Stimulated activated naive CD8-positive, alpha-beta T cell treated with anti-CD3 and anti-CD28 coated beads, Interleukin-15, amount 100 ng/mL, for 72 hours (primary cell): ENCODE results near the gene SH3D21.

Experiments used
- ATAC-seq: fragments of 150-1000 bp; cut with Tn5 transposase; 2 replicates; pipeline ENCODE4 v1.10.0; 2021; ENCODE audit warnings: mild to moderate bottlenecking, moderate library complexity
- DNase-seq, 2 donors: peaks; one replicate each; pipeline ENCODE4 v3.0.0; 2021 to 2022
- H3K27ac Mint-ChIP-seq, 2 donors: one replicate each; pipeline ENCODE4 v1.8.0; 2022; ENCODE audit warnings: mild to moderate bottlenecking in 2 of 2, mixed read lengths in 2 of 2, moderate library complexity in 2 of 2
- H3K27me3 Mint-ChIP-seq: one replicate; pipeline ENCODE4 v1.8.0; 2022; ENCODE audit warnings: mixed read lengths
- H3K4me1 Mint-ChIP-seq: one replicate; pipeline ENCODE4 v1.8.0; 2022; ENCODE audit warnings: mild to moderate bottlenecking, mixed read lengths
- H3K4me3 Mint-ChIP-seq, 2 donors: one replicate each; pipeline ENCODE4 v1.8.0; 2022; ENCODE audit warnings: mild to moderate bottlenecking in 2 of 2, mixed read lengths in 2 of 2, moderate library complexity in 1 of 2
- H3K9me3 Mint-ChIP-seq, 2 donors: one replicate each; pipeline ENCODE4 v1.8.0; 2022; ENCODE audit warnings: mixed read lengths in 2 of 2

The SH3D21 gene

DNA sequence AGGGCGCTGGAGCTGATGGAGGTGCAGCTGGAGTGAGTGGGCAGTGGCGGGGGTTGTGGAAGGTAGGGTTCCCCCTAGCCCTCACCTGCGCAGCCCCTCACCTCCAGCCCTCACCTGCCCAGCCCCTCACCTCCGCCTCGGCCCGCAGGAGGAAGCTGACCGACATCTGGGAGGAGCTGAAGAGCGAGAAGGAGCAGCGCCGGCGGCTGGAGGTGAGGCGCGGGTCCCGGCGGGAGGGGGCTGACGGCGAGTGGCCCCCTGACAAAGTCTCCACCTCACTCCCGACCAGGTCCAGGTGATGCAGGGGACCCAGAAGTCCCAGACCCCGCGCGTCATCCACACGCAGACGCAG is 14.6 kb downstream of the SH3D21 start:
- peaks cover 12% of the 10 kb centered on the region for H3K27me3 Mint-ChIP-seq
- H3K27ac Mint-ChIP-seq: peak overlapping the region; percentile 68 to 70
- H3K9me3 Mint-ChIP-seq: no peaks in the 10 kb centered on the region
- peak in 1 of 2 donors; percentile 21 for DNase-seq
- no peak for ATAC-seq
- H3K4me3 Mint-ChIP-seq: peak overlapping the region; percentile 77 to 89
- peaks cover 32% of the 10 kb centered on the region for H3K4me1 Mint-ChIP-seq

DNA sequence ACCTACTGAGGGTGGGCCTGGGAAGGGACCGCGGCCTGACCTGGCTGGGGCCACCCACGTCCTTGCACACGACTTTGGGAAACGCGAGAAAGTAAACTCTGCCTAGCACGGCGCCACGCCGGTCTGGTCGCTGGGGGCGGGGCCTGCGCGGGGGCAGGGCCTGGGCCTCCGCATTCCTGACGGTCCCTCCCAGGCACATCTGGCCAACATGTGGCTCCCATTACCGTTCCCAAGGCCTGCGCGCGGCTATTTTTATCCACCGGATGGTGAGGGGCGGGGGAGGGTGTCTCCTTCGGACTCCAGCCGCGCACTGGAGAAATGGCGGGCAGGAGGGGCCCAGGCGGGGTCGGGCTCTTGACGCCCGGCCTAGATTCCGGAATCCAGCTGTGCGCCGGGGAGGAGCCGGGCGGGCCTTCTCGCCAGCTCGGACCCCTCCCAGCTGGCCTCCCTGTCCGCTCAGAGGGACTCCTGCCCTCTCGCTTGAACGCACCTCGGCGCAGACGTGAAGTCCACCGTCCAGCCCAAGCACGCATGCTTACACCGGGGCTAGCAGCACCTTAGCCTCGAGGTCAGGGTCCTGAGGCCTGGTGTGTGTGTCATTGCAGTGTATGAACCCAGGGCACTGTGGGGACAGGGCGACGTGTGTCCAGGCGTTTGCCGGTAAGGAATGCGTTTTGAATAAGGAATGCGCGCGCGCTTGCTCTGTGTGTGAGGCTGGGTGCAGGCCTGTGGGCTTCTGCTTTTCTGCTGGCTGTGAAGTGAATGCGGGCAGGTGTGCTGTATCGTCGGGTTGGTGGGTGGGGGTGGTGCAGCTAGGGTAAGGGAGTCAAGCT is 15.2 kb downstream of the SH3D21 start:
- peak overlapping the region; percentile 77 to 89 for H3K4me3 Mint-ChIP-seq
- peak; percentile 18 for ATAC-seq
- peak; percentile 17 to 21 for DNase-seq
- H3K27me3 Mint-ChIP-seq: peaks cover 18% of the 10 kb centered on the region
- H3K4me1 Mint-ChIP-seq: peaks cover 38% of the 10 kb centered on the region
- no peaks in the 10 kb centered on the region for H3K9me3 Mint-ChIP-seq
- H3K27ac Mint-ChIP-seq: no peak overlapping the region

DNA sequence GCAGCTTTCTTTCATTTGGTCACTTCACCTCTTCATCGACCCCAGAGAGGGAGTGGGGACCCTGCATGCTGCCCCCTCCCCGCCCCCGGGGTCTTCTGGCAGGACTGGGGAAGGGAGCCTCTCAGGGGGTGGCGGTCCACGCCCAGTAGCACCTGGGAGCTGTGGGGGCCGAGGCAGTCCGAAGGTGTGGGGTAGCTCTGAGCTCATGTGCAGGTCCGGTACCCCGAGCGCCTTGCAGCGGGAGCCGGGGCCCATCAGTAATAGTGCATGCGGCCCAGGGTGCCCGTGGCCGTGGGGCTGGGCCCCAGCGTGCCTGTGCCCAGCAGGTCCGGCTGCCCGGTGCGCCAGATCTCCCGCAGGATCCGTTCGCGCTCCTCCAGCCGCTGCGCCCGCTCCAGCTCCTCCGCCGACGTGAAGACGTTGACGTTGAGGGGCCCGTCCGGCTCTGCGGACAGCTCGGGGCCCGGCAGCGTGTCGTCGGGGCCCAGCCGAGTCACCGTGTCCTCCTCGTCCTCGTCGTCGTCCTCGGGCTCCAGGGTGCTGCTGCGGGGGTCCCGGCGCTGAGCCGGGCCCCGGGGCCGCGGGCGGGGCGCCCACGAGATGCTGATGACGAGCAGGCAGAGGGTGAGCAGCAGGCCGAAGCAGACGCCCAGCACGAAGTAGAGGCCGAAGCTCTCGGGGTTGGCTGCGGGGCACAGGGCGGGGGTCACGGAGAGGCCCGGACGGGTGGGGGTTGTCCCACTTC is 16.0 kb downstream of the SH3D21 start:
- peaks cover 27% of the 10 kb centered on the region for H3K27me3 Mint-ChIP-seq
- peak overlapping the region; percentile 76 to 89 for H3K4me3 Mint-ChIP-seq
- DNase-seq (peak in 1 of 2 donors; percentile 13), ATAC-seq (peak; percentile 21)
- no peak overlapping the region for H3K27ac Mint-ChIP-seq
- H3K9me3 Mint-ChIP-seq: no peaks in the 10 kb centered on the region
- peaks cover 46% of the 10 kb centered on the region for H3K4me1 Mint-ChIP-seq

DNA sequence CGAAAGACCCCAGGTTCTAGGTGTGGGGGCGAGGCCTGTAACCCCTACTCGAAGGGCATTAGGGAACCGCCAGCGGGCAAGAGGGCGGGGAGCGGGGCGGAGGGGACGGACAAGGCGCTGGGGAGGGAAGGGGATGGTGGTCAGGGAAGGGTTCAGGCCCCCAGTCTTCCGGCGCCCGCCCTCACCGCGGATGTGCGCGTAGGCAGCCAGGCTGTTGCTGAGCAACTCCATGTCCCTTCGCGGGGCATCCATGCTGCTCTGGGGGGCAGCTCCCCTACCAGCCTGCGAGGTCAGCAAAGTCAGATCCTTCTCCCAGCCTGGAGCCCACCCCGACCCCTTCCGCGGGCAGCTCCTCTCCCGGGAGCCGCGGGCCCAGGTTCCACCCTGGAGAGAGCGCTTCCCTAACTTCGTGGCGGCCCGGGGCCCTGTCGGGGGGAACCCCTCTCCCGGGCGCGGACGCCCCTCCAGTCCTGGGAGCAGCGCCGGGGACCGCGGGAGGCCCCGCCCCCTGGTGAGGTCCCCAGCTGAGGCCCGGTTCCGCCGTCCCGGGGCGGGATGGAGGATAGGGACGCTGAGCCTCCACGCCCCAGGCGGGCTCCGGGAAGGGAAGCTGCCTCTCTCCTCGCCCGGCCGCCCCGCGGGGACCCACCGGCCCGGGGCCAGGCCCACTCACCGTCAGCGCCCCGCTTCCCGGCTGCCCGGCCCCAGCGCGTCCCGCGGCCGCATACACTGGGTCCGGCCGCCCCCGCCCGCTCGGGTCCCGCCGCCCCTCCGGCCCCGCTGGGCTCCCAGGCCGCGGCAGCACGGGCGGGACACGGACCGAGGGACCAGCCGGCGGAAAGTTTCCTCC is 16.8 kb downstream of the SH3D21 start:
- no peaks in the 10 kb centered on the region for H3K9me3 Mint-ChIP-seq
- peaks cover 51% of the 10 kb centered on the region for H3K4me1 Mint-ChIP-seq
- H3K27me3 Mint-ChIP-seq: peaks cover 34% of the 10 kb centered on the region
- H3K4me3 Mint-ChIP-seq: peak overlapping the region; percentile 76 to 87
- ATAC-seq (peak; percentile 73), DNase-seq (peak; percentile 46 to 61)
- H3K27ac Mint-ChIP-seq: no peak overlapping the region

DNA sequence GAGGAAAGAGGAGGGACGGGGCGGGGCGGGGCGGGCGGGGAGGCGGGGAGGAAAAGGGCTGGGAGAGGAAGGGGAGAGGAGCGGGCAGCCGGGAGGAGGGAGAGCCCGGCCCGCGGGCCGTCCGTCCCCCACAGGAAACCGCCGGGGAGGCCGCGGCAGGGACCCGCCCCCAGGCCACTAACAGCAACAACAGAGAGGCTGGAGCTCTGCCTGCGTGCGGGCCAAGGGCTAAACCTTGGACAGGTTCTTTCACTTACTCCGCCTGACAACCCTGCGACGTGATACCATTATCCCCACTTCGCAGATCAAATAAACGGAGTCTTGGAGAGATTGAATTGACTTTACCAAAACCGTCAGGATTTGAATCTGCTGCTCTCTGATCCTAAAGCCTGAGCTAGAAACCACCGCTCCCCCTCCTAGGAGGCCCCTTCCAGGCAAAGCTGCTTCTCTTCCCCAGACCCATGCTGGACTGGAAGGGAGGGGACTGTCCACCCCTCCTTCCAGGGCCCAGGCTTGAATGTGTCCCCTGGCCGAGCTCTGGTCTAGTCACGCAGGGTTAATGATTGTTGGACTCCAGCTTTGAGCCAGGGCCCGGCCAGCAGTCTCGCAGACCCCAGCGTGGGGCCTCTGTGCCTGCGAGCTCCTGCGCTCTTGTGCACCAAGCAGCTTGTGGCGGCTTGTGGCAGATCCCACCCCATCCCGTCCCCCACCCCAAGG is 17.6 kb downstream of the SH3D21 start, which contains the start of gene EVA1B:
Gene EVA1B (minus strand): TSS at position 10 of the 717 bp plus-strand sequence. CDS start 608 bp downstream, outside the sequence.
- peak within 1 kb of the TSS in 1 of 2 donors; percentile 67 for H3K27ac Mint-ChIP-seq
- ATAC-seq: peak; percentile 56
- peaks cover 51% of the 10 kb centered on the region for H3K4me1 Mint-ChIP-seq
- peaks cover 34% of the 10 kb centered on the region for H3K27me3 Mint-ChIP-seq
- peak within 1 kb of the TSS; percentile 76 to 87 for H3K4me3 Mint-ChIP-seq
- H3K9me3 Mint-ChIP-seq: no peaks in the 10 kb centered on the region
- peak; percentile 36 to 42 for DNase-seq

GRCh38 chr1:36324353-36324703 is 18.2 kb downstream of the SH3D21 start:
- Mint-ChIP-seq H3K9me3 (no peaks in the 10 kb centered on the region), H3K27me3 (peaks cover 34% of the 10 kb centered on the region), H3K4me3 (peak overlapping the region; percentile 76 to 87), H3K27ac (no peak overlapping the region), H3K4me1 (peaks cover 51% of the 10 kb centered on the region)
- ATAC-seq (no peak), DNase-seq (no peak)

GRCh38 chr1:36326499-36326898 is 20.3 kb downstream of the SH3D21 start:
- ATAC-seq: no peak
- no peaks in the 10 kb centered on the region for H3K9me3 Mint-ChIP-seq
- H3K27me3 Mint-ChIP-seq: peaks cover 27% of the 10 kb centered on the region
- H3K4me3 Mint-ChIP-seq: no peak overlapping the region
- H3K4me1 Mint-ChIP-seq: peaks cover 38% of the 10 kb centered on the region
- no peak overlapping the region for H3K27ac Mint-ChIP-seq
- no peak for DNase-seq

GRCh38 chr1:36327421-36328087 is 21.4 kb downstream of the SH3D21 start:
- peaks cover 27% of the 10 kb centered on the region for H3K27me3 Mint-ChIP-seq
- H3K9me3 Mint-ChIP-seq: no peaks in the 10 kb centered on the region
- ATAC-seq (peak; percentile 20), DNase-seq (no peak)
- H3K4me3 Mint-ChIP-seq: no peak overlapping the region
- H3K27ac Mint-ChIP-seq: no peak overlapping the region
- H3K4me1 Mint-ChIP-seq: peaks cover 32% of the 10 kb centered on the region

GRCh38 chr1:36328088-36328480 is 21.9 kb downstream of the SH3D21 start:
- no peak overlapping the region for H3K27ac Mint-ChIP-seq
- H3K9me3 Mint-ChIP-seq: no peaks in the 10 kb centered on the region
- H3K4me3 Mint-ChIP-seq: no peak overlapping the region
- ATAC-seq (no peak), DNase-seq (no peak)
- peaks cover 27% of the 10 kb centered on the region for H3K27me3 Mint-ChIP-seq
- H3K4me1 Mint-ChIP-seq: peaks cover 32% of the 10 kb centered on the region

DNA sequence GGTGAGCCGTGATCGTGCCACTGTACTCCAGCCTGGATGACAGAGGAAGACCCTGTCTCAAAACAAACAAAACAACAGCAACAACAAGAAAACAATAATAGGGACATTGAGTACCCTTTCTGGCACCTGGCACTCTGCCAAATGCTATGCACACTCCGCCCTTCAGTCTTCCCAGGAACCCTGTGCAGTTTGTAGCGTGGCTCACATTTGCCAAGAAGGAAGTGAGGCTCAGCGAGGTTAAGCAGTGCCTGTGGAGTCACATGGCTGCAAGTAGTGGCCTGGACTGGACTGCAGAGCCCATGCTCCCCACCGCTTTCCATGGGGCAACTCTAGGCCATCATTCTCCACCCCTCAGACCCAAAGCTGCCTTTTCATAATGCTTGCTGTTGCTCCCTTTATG is 22.5 kb downstream of the SH3D21 start:
- no peak for DNase-seq
- Mint-ChIP-seq H3K27ac (no peak overlapping the region), H3K4me1 (peaks cover 31% of the 10 kb centered on the region), H3K9me3 (no peaks in the 10 kb centered on the region), H3K4me3 (no peak overlapping the region), H3K27me3 (peaks cover 27% of the 10 kb centered on the region)
- no peak for ATAC-seq

DNA sequence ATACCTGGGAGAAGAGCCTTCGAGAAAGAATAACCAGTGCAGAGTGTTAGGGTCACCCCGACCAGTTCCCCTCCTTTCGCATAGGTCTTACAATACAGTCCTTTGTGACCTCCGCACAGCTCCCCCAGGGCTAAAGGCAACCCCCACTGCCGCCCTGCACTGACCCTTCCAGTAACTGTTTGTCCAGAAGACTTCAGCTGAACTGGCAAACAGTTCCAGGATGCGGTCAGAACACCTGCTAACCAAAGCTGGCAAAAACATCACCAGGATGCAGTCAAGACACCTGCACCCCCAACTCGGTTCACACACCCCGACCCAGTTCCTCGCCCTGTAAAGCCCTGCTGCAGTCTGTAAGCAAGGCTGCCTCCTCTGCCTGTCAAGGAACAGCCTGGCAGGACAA is 23.6 kb downstream of the SH3D21 start:
- H3K4me1 Mint-ChIP-seq: peaks cover 20% of the 10 kb centered on the region
- no peak for ATAC-seq
- H3K4me3 Mint-ChIP-seq: no peak overlapping the region
- H3K27ac Mint-ChIP-seq: no peak overlapping the region
- H3K9me3 Mint-ChIP-seq: no peaks in the 10 kb centered on the region
- peaks cover 27% of the 10 kb centered on the region for H3K27me3 Mint-ChIP-seq
- no peak for DNase-seq

- no peak for DNase-seq
- no peak overlapping the region for H3K4me3 Mint-ChIP-seq
- no peak for ATAC-seq
- H3K9me3 Mint-ChIP-seq: no peaks in the 10 kb centered on the region
- peaks cover 20% of the 10 kb centered on the region for H3K27me3 Mint-ChIP-seq
- H3K27ac Mint-ChIP-seq: no peak overlapping the region
- H3K4me1 Mint-ChIP-seq: peaks cover 17% of the 10 kb centered on the region
Observed at GRCh38 chr1:36330940-36331339, 24.8 kb downstream of the SH3D21 start.

- Mint-ChIP-seq H3K27me3 (no peaks in the 10 kb centered on the region), H3K4me3 (no peak overlapping the region), H3K4me1 (peaks cover 6% of the 10 kb centered on the region), H3K9me3 (no peaks in the 10 kb centered on the region), H3K27ac (peak overlapping the region in 1 of 2 donors; percentile 14)
- DNase-seq (no peak), ATAC-seq (no peak)
Observed at GRCh38 chr1:36337830-36338229, 31.7 kb downstream of the SH3D21 start.

DNA sequence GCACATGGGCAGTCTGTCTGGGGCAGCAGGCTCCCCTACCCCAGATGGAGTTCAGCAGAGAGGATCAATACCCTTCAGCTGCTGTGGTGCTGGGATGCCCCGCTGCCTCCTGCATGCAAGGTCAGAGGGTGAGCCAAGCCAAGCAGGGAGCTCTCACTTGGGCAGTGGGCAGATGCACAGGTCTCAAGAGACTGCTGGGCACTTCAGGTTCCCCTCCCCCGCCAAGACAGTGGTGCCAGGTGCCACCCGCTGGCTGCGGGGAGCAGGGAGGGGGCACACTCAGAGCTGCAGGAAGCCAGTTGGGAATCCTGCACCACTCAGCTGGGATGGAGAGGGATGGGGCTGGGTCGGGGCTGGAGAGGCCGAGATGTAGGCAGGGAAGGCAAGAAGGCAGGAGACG is 33.0 kb downstream of the SH3D21 start:
- ATAC-seq (no peak), DNase-seq (no peak)
- Mint-ChIP-seq H3K27me3 (no peaks in the 10 kb centered on the region), H3K4me1 (peaks cover 12% of the 10 kb centered on the region), H3K4me3 (no peak overlapping the region), H3K9me3 (no peaks in the 10 kb centered on the region), H3K27ac (no peak overlapping the region)
